Measurements from ENCODE around the gene AATF.

Gene AATF

GRCh38 chr17:36934692-36935630 lies 13.8 kb upstream of the AATF start:
- Histone ChIP-seq H4K5ac (ENCODE audit: low read length) (no peak overlapping the region), H3K9ac (ENCODE audit: low read length) (peak overlapping the region; percentile 99), H3K79me2 (ENCODE audit: control insufficient read depth, insufficient read depth, low read length) (peaks cover 81% of the 10 kb centered on the region), H2AK5ac (ENCODE audit: low read length) (no peak overlapping the region), H3K4me3 (ENCODE audit: low read length) (peak overlapping the region; percentile 84), H3K18ac (ENCODE audit: low read length) (peak overlapping the region; percentile 77), H2BK120ac (ENCODE audit: low read depth, low read length) (no peak overlapping the region), H3K23ac (ENCODE audit: low read length) (peak overlapping the region; percentile 32), H3K4me1 (ENCODE audit: control insufficient read depth, low read depth, low read length) (peaks cover 19% of the 10 kb centered on the region), H3K4me2 (ENCODE audit: low read length) (peak overlapping the region; percentile 89), H3K27ac (ENCODE audit: low read depth, low read length) (peak overlapping the region; percentile 83), H3K56ac (ENCODE audit: low read length) (peak overlapping the region; percentile 98), H3K27me3 (ENCODE audit: insufficient read depth, low read length, poor library complexity) (peaks cover 33% of the 10 kb centered on the region), H3K36me3 (ENCODE audit: control insufficient read depth, insufficient read depth, low read length) (peaks cover 9% of the 10 kb centered on the region), H2BK15ac (replicated peaks; ENCODE audit: low read depth) (no peak overlapping the region), H4K8ac (ENCODE audit: low read depth, low read length) (no peak overlapping the region), H2BK5ac (ENCODE audit: low read length) (peak overlapping the region; percentile 94), H3K4ac (ENCODE audit: low read depth, low read length) (peak overlapping the region; percentile 56), H3K79me1 (ENCODE audit: low read length) (peaks cover 18% of the 10 kb centered on the region)
- WGBS (ENCODE audit: extremely low coverage, insufficient coverage, low lambda C conversion rate) = no CpG with 5 or more reads among the region's 79 CpGs
- peak; percentile 79 for DNase-seq

- Histone ChIP-seq H3K36me3 (ENCODE audit: control insufficient read depth, insufficient read depth, low read length) (peaks cover 16% of the 10 kb centered on the region), H3K4me2 (ENCODE audit: low read length) (peak overlapping the region; percentile 89), H3K79me2 (ENCODE audit: control insufficient read depth, insufficient read depth, low read length) (peaks cover 89% of the 10 kb centered on the region), H3K27me3 (ENCODE audit: insufficient read depth, low read length, poor library complexity) (peaks cover 37% of the 10 kb centered on the region), H2BK15ac (replicated peaks; ENCODE audit: low read depth) (no peak overlapping the region), H4K5ac (ENCODE audit: low read length) (no peak overlapping the region), H2BK5ac (ENCODE audit: low read length) (peak overlapping the region; percentile 96), H4K8ac (ENCODE audit: low read depth, low read length) (no peak overlapping the region), H3K9ac (ENCODE audit: low read length) (peak overlapping the region; percentile 99), H2BK120ac (ENCODE audit: low read depth, low read length) (no peak overlapping the region), H3K4me1 (ENCODE audit: control insufficient read depth, low read depth, low read length) (peaks cover 20% of the 10 kb centered on the region), H3K23ac (ENCODE audit: low read length) (peak overlapping the region; percentile 32), H3K56ac (ENCODE audit: low read length) (peak overlapping the region; percentile 98), H3K27ac (ENCODE audit: low read depth, low read length) (peak overlapping the region; percentile 83), H3K4ac (ENCODE audit: low read depth, low read length) (peak overlapping the region; percentile 56), H3K18ac (ENCODE audit: low read length) (peak overlapping the region; percentile 77), H3K4me3 (ENCODE audit: low read length) (peak overlapping the region; percentile 84), H3K79me1 (ENCODE audit: low read length) (peaks cover 21% of the 10 kb centered on the region), H2AK5ac (ENCODE audit: low read length) (peak overlapping the region; percentile 27)
- no CpG with 5 or more reads among the region's 49 CpGs for WGBS (ENCODE audit: extremely low coverage, insufficient coverage, low lambda C conversion rate)
- peak; percentile 93 for DNase-seq
Measured at GRCh38 chr17:36935671-36936454, 12.9 kb upstream of the AATF start.

- no CpG with 5 or more reads among the region's 58 CpGs for WGBS (ENCODE audit: extremely low coverage, insufficient coverage, low lambda C conversion rate)
- H3K4me3 ChIP-seq (ENCODE audit: low read length) = peak overlapping the region; percentile 84
- H2BK120ac ChIP-seq (ENCODE audit: low read depth, low read length) = no peak overlapping the region
- DNase-seq = peak; percentile 92
- H3K79me1 ChIP-seq (ENCODE audit: low read length) = peaks cover 16% of the 10 kb centered on the region
- peaks cover 40% of the 10 kb centered on the region for H3K27me3 ChIP-seq (ENCODE audit: insufficient read depth, low read length, poor library complexity)
- peak overlapping the region; percentile 83 for H3K27ac ChIP-seq (ENCODE audit: low read depth, low read length)
- H4K8ac ChIP-seq (ENCODE audit: low read depth, low read length) = no peak overlapping the region
- H3K9ac ChIP-seq (ENCODE audit: low read length) = peak overlapping the region; percentile 99
- H3K4me2 ChIP-seq (ENCODE audit: low read length) = peak overlapping the region; percentile 89
- peak overlapping the region; percentile 77 for H3K18ac ChIP-seq (ENCODE audit: low read length)
- H2BK15ac ChIP-seq (replicated peaks; ENCODE audit: low read depth) = no peak overlapping the region
- peaks cover 22% of the 10 kb centered on the region for H3K36me3 ChIP-seq (ENCODE audit: control insufficient read depth, insufficient read depth, low read length)
- H3K23ac ChIP-seq (ENCODE audit: low read length) = no peak overlapping the region
- H4K5ac ChIP-seq (ENCODE audit: low read length) = no peak overlapping the region
- H3K4me1 ChIP-seq (ENCODE audit: control insufficient read depth, low read depth, low read length) = peaks cover 13% of the 10 kb centered on the region
- H3K79me2 ChIP-seq (ENCODE audit: control insufficient read depth, insufficient read depth, low read length) = peaks cover 90% of the 10 kb centered on the region
- peak overlapping the region; percentile 96 for H2BK5ac ChIP-seq (ENCODE audit: low read length)
- peak overlapping the region; percentile 98 for H3K56ac ChIP-seq (ENCODE audit: low read length)
- peak overlapping the region; percentile 6 for H3K4ac ChIP-seq (ENCODE audit: low read depth, low read length)
- H2AK5ac ChIP-seq (ENCODE audit: low read length) = peak overlapping the region; percentile 27
Measured at GRCh38 chr17:36936455-36937000, 12.2 kb upstream of the AATF start.

DNA sequence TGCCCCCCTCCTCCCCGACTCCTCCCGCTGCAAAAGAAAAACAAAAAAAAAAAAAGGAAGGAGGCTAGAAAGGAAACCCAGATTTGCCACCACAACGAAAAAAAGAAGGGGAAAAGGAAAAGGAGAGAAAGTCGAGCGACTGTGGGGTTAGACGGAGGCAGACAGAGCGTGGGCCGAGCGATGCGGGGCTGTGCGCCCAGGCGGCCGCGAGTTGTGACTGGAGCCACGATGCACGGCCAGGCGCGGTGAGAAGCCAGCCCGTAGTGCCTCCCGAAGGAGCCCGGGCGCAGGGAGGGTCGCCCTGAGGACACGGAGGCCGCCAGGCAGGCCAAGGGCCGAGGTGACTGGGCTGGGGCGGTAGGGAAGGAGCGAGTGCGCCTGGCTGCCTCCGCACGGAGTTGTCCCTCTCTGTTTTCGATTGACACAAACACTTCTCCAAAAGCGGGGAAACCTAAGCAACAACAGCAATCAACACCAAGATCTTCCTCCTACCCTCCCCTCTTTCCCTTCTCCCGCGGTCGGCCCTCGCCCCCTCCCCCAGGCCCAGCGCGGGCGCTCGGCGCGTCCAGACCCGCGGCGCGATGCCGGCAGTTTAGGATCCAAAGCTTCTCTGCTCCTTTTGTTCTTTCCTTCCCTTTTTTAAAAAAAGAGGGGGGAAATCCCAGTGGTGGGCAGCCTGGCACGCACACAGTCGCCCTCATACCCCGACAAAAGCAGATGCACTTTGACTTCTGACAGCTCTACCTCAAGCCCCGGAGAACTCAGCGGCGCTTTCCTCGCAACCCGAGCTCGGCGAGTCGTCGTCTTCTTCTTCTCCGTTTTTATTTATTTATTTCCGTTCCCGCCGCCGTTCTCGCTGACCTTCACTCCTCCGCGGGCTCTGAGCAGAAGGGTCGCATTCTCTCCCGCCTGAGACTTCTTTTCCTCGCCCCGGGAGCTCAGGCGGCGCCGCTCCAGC lies 11.5 kb upstream of the AATF start, which contains the start of gene LHX1:
Gene LHX1, plus strand, starts transcription at position 475 of the 958 bp plus-strand sequence. CDS start 723 bp downstream, outside the sequence.
- DNase-seq = no peak
- peak within 1 kb of the TSS; percentile 99 for H3K9ac ChIP-seq (ENCODE audit: low read length)
- H2BK120ac ChIP-seq (ENCODE audit: low read depth, low read length) = no peak within 1 kb of the TSS
- peaks cover 15% of the 10 kb centered on the region for H3K79me1 ChIP-seq (ENCODE audit: low read length)
- peak within 1 kb of the TSS; percentile 89 for H3K4me2 ChIP-seq (ENCODE audit: low read length)
- peak within 1 kb of the TSS; percentile 84 for H3K4me3 ChIP-seq (ENCODE audit: low read length)
- peaks cover 40% of the 10 kb centered on the region for H3K27me3 ChIP-seq (ENCODE audit: insufficient read depth, low read length, poor library complexity)
- H3K79me2 ChIP-seq (ENCODE audit: control insufficient read depth, insufficient read depth, low read length) = peaks cover 88% of the 10 kb centered on the region
- peak within 1 kb of the TSS; percentile 77 for H3K18ac ChIP-seq (ENCODE audit: low read length)
- peaks cover 11% of the 10 kb centered on the region for H3K4me1 ChIP-seq (ENCODE audit: control insufficient read depth, low read depth, low read length)
- H3K36me3 ChIP-seq (ENCODE audit: control insufficient read depth, insufficient read depth, low read length) = peaks cover 25% of the 10 kb centered on the region
- H4K8ac ChIP-seq (ENCODE audit: low read depth, low read length) = no peak within 1 kb of the TSS
- no CpG with 5 or more reads among the region's 75 CpGs for WGBS (ENCODE audit: extremely low coverage, insufficient coverage, low lambda C conversion rate)
- peak within 1 kb of the TSS; percentile 83 for H3K27ac ChIP-seq (ENCODE audit: low read depth, low read length)
- H2BK15ac ChIP-seq (replicated peaks; ENCODE audit: low read depth) = no peak within 1 kb of the TSS
- H3K4ac ChIP-seq (ENCODE audit: low read depth, low read length) = peak within 1 kb of the TSS; percentile 20
- H2AK5ac ChIP-seq (ENCODE audit: low read length) = peak within 1 kb of the TSS; percentile 27
- peak within 1 kb of the TSS; percentile 96 for H2BK5ac ChIP-seq (ENCODE audit: low read length)
- no peak within 1 kb of the TSS for H4K5ac ChIP-seq (ENCODE audit: low read length)
- H3K23ac ChIP-seq (ENCODE audit: low read length) = peak within 1 kb of the TSS; percentile 95
- H3K56ac ChIP-seq (ENCODE audit: low read length) = peak within 1 kb of the TSS; percentile 98

Measured in mesendoderm (in vitro differentiated cells).